Measurements from ENCODE around the gene FCAR. TPM values are rescaled to one million over a fixed set of nuclear protein-coding genes. Genes with fewer than 3 reads are reported as not detected.
"Not testable (repeated sequence)": the region's sequence is repeated elsewhere in the genome, so short reads cannot be mapped to it uniquely, and the experiment has no call there.

Gene FCAR
- total RNA-seq (2014; rRNA removed; shearing (Covaris generic); ENCODE audit: low replicate concordance): not detected in 2 replicates

DNA sequence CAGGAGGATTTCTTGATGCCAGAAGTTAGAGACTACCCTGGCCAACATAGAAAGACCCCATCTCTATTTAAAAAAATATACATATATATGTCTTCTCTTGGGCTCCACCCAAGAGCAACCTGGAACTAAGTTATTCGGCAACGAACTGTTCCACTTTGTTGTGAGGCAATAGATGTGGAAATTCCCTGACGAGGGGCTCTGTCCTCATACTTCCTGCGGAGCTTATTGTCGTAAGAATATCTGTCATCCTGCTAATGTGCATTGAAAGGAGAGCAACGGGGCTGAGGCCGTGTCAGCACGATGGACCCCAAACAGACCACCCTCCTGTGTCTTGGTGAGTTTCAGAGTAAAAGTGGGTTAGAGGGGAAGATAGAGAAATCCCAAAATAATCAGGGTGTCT lies at the start of gene FCAR:
Gene FCAR, plus strand, starts transcription at position 246 of the 400 bp plus-strand sequence. Its CDS starts 55 bp downstream, at position 301.
- no peak for DNase-seq (ENCODE audit: low read depth)
- in situ Hi-C loops (cut with HindIII; ENCODE audit: low pct_unique_long_range_greater_than_20kb, low sequenced_read_pairs): no loop called here

- in situ Hi-C loops (cut with HindIII; ENCODE audit: low pct_unique_long_range_greater_than_20kb, low sequenced_read_pairs); DNase-seq (ENCODE audit: low read depth): not testable (repeated sequence)
Measured at GRCh38 chr19:54824416-54824815, 49.6 kb upstream of the FCAR start.

DNA sequence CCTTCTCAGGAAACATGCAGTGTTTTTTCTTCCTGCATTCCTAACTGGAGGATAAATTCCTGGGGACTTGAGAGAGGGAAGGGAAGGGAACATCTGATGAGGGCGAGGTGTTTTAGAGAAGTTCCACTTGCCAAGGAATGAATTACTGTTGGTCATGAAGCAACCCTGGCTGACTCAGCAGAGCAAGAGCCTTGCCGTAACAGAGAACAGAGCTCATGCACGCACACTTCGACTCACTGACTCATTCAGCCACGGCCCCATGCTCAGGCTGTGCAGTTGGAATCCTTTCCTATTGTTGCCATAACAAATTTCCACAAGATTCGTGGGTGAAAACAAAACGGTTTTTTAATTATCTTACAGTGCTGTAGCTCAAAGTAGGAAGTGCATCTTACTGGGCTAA lies 48.7 kb upstream of the FCAR start:
- peak; percentile 73 for DNase-seq (ENCODE audit: low read depth)
- in situ Hi-C loops (cut with HindIII; ENCODE audit: low pct_unique_long_range_greater_than_20kb, low sequenced_read_pairs): not testable (repeated sequence)

- in situ Hi-C loops (cut with HindIII; ENCODE audit: low pct_unique_long_range_greater_than_20kb, low sequenced_read_pairs); DNase-seq (ENCODE audit: low read depth): not testable (repeated sequence)
Measured at GRCh38 chr19:54828064-54828463, 46.0 kb upstream of the FCAR start.

- in situ Hi-C loops (cut with HindIII; ENCODE audit: low pct_unique_long_range_greater_than_20kb, low sequenced_read_pairs); DNase-seq (ENCODE audit: low read depth): not testable (repeated sequence)
Measured at GRCh38 chr19:54832496-54832895, 41.5 kb upstream of the FCAR start, which contains the start of gene KIR2DS4. TSS of gene KIR2DS4 (plus strand) at chr19:54832676.

- DNase-seq (ENCODE audit: low read depth); in situ Hi-C loops (cut with HindIII; ENCODE audit: low pct_unique_long_range_greater_than_20kb, low sequenced_read_pairs): not testable (repeated sequence)
Measured at GRCh38 chr19:54835126-54835525, 38.9 kb upstream of the FCAR start.

GRCh38 chr19:54837522-54837921 lies 36.5 kb upstream of the FCAR start:
- DNase-seq (ENCODE audit: low read depth); in situ Hi-C loops (cut with HindIII; ENCODE audit: low pct_unique_long_range_greater_than_20kb, low sequenced_read_pairs): not testable (repeated sequence)

DNA sequence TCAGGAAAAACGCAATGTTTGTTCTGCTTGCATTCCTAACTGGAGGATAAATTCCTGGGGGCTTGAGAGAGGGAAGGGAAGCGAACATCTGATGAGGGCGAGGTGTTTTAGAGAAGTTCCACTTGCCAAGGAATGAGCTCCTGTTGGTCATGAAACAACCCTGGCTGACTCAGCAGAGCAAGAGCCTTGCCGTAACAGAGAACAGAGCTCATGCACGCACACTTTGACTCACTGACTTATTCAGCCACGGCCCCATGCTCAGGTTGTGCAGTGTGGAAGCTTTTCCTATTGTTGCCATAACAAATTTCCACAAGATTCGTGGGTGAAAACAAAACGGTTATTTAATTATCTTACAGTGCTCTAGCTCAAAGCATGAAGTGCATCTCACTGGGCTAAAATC lies 30.9 kb upstream of the FCAR start:
- in situ Hi-C loops (cut with HindIII; ENCODE audit: low pct_unique_long_range_greater_than_20kb, low sequenced_read_pairs); DNase-seq (ENCODE audit: low read depth): not testable (repeated sequence)

- DNase-seq (ENCODE audit: low read depth); in situ Hi-C loops (cut with HindIII; ENCODE audit: low pct_unique_long_range_greater_than_20kb, low sequenced_read_pairs): not testable (repeated sequence)
Measured at GRCh38 chr19:54850061-54850640, 23.9 kb upstream of the FCAR start, which contains the start of gene KIR3DL2. TSS of gene KIR3DL2 (plus strand) at chr19:54850443. CDS start at chr19:54850476, 33 bp downstream.

DNA sequence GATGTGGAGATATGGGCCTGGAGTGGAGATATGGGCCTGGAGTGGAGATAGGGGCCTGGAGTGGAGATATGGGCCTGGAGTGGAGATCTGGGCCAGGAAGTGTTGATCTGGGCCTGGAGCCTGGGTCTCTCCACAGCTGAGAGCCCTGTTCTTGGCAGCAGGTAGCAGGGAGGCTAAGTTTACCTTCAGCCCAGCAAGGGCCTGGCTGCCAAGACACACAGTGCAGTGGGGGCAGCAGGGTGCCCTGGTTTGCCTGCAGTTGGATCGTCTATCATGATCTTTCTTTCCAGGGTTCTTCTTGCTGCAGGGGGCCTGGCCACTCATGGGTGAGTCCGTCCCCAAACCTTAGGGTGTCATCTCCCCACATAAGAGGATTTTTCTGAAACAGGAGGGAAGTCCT lies 23.1 kb upstream of the FCAR start:
- no peak for DNase-seq (ENCODE audit: low read depth)
- in situ Hi-C loops (cut with HindIII; ENCODE audit: low pct_unique_long_range_greater_than_20kb, low sequenced_read_pairs): no loop called here

DNA sequence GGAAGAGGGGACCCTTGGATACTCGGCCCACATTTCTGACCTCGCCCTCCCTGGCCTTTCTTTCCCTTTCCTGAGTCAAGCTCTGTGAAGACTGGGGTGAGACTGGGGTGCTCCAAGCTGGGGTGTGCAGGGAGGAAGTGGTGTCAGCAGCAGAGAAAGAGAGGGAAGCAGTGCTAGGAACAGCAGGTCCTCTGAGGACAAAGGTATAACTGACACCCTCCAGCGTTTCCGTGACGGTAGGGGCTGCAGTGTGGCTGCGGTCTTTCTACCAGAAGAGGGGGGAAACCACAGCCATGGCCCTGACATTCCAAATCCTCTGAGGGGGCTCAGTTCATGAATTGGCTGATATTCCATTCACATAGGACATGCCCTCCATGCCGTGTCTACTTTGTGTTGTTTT lies 22.7 kb upstream of the FCAR start:
- no peak for DNase-seq (ENCODE audit: low read depth)
- in situ Hi-C loops (cut with HindIII; ENCODE audit: low pct_unique_long_range_greater_than_20kb, low sequenced_read_pairs): no loop called here

- DNase-seq (ENCODE audit: low read depth); in situ Hi-C loops (cut with HindIII; ENCODE audit: low pct_unique_long_range_greater_than_20kb, low sequenced_read_pairs): not testable (repeated sequence)
Measured at GRCh38 chr19:54855241-54855640, 18.8 kb upstream of the FCAR start.

GRCh38 chr19:54858476-54858875 lies 15.6 kb upstream of the FCAR start:
- DNase-seq (ENCODE audit: low read depth); in situ Hi-C loops (cut with HindIII; ENCODE audit: low pct_unique_long_range_greater_than_20kb, low sequenced_read_pairs): not testable (repeated sequence)

- DNase-seq (ENCODE audit: low read depth): peak; percentile 88
- in situ Hi-C loops (cut with HindIII; ENCODE audit: low pct_unique_long_range_greater_than_20kb, low sequenced_read_pairs): not testable (repeated sequence)
Measured at GRCh38 chr19:54859421-54859820, 14.6 kb upstream of the FCAR start.

DNA sequence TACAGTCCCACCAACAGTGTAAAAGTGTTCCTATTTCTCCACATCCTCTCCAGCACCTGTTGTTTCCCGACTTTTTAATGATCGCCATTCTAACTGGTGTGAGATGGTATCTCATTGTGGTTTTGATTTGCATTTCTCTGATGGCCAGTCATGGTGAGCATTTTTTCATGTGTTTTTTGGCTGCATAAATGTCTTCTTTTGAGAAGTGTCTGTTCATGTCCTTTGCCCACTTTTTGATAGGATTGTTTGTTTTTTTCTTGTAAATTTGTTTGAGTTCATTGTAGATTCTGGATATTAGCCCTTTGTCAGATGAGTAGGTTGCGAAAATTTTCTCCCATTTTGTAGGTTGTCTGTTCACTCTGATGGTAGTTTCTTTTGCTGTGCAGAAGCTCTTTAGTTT lies 10.6 kb upstream of the FCAR start:
- DNase-seq (ENCODE audit: low read depth); in situ Hi-C loops (cut with HindIII; ENCODE audit: low pct_unique_long_range_greater_than_20kb, low sequenced_read_pairs): not testable (repeated sequence)

- DNase-seq (ENCODE audit: low read depth): no peak
- in situ Hi-C loops (cut with HindIII; ENCODE audit: low pct_unique_long_range_greater_than_20kb, low sequenced_read_pairs): no loop called here
Measured at GRCh38 chr19:54871696-54872095, 2.3 kb upstream of the FCAR start.

GRCh38 chr19:54875506-54875905 lies 1.5 kb downstream of the FCAR start:
- in situ Hi-C loops (cut with HindIII; ENCODE audit: low pct_unique_long_range_greater_than_20kb, low sequenced_read_pairs): no loop called here
- no peak for DNase-seq (ENCODE audit: low read depth)

DNA sequence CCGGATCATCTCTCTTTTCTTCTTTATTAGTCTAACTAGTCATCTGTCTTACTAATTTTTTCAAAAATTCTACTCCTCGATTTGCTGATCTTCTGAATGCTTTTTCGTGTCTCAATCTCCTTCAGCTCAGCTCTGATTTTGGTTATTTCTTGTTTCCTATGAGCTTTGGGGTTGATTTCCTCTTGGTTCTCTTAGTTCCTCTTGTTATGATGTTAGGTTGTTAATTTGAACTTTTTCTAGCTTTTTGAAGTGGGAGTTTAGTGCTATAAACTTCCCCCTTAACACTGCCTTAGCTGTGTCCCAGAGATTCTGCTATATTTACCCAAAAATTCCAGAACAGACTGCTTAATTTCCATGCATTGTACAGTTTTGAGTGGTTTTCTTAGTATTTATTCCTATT lies 3.4 kb downstream of the FCAR start:
- DNase-seq (ENCODE audit: low read depth): no peak
- in situ Hi-C loops (cut with HindIII; ENCODE audit: low pct_unique_long_range_greater_than_20kb, low sequenced_read_pairs): no loop called here

DNA sequence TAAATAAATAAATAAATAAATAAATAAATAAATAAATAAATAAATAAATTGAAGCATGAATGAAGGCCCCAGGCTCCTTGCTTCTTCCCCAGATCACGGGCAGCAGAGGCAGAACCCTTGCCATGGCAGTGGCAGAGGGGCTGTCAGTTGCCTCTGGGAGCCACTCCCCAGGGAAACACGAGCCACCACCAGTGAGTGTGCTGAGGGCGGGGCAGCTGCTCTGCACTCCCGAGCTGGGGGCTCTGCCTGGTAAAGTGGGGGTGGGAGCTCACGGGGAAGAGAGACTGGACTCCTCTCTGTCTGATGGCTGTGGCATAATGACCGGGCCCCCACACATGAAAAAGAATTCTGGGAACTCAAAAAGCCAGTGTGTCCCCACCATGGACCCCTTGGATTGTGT lies 7.8 kb downstream of the FCAR start:
- in situ Hi-C loops (cut with HindIII; ENCODE audit: low pct_unique_long_range_greater_than_20kb, low sequenced_read_pairs): no loop called here

GRCh38 chr19:54882758-54883157 lies 8.7 kb downstream of the FCAR start:
- in situ Hi-C loops (cut with HindIII; ENCODE audit: low pct_unique_long_range_greater_than_20kb, low sequenced_read_pairs): no loop called here
- no peak for DNase-seq (ENCODE audit: low read depth)

More for the DNA sequence above, 7.8 kb downstream of the FCAR start:
- no peak for DNase-seq (ENCODE audit: low read depth)

All from Caki2 (cell line).